ENCODE data around the gene SERPINB1.
"Not testable (repeated sequence)": the region's sequence is repeated elsewhere in the genome, so short reads cannot be mapped to it uniquely, and the experiment has no call there.

SERPINB1 gene

DNA sequence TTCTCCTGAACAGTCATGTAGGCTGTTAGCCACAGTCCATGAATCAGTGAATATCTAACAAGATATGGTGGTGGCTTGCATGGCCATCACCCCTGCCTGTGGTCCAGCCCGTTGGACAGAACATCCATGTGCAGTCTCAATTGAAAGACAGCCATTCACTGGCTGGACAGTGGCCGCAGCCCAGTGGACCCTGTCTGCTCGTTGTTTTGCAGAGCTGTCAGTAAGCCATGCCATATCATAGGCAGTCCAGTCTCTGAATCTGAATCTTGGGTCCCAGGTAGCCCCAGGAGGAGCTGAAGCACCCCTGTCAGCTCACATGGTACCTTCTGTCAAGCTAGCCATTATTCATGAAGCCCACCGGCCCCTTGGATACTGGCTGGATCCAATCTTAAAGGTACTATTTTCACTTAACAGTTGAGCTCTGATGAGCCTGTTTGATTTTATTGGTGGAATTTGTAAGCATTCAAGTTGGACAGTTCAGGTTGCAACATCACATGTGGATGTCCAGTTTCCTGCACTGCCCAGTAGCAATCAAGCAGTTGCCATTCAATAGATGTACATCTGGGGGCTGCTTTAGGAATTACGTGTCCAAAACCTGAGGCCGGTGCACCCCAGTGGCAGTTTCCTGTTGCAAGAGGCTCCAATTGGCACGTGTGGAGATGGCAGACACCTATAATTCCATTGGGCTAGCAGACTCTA is 37.8 kb downstream of the SERPINB1 start:
- in situ Hi-C loops (cut with MboI; ENCODE audit: low pct_unique_long_range_greater_than_20kb, low sequenced_read_pairs, unreplicated experiment) = no loop called here

DNA sequence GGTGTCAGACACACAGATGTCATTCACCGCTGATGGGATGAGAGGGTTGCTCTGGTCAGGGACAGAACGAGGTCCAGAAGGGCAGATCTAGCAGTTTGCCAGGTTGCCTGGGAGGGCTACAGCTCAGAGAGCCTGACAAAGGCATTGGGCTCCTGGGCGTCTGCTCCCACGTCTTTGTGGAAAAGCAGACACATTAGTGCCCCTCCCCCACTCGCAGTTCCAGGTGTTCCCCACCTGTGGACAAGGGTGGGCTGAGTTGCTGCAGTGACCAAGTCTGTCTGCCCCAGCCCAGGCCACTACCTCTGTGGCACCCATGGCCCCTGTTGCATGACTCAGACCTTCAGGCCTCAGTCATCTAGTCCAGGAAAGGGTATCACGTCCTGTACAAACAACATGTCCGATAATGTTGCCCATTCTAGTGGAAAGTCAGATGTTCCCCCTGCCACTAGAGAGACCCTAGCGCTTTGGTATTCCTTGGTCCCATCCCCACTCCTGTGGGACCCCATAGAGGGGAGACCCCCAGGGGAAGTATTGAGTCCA is 39.1 kb downstream of the SERPINB1 start:
- no peak for DNase-seq (ENCODE audit: low spot score)
- in situ Hi-C loops (cut with MboI; ENCODE audit: low pct_unique_long_range_greater_than_20kb, low sequenced_read_pairs, unreplicated experiment) = no loop called here
- TF ChIP-seq, protein P1, sequence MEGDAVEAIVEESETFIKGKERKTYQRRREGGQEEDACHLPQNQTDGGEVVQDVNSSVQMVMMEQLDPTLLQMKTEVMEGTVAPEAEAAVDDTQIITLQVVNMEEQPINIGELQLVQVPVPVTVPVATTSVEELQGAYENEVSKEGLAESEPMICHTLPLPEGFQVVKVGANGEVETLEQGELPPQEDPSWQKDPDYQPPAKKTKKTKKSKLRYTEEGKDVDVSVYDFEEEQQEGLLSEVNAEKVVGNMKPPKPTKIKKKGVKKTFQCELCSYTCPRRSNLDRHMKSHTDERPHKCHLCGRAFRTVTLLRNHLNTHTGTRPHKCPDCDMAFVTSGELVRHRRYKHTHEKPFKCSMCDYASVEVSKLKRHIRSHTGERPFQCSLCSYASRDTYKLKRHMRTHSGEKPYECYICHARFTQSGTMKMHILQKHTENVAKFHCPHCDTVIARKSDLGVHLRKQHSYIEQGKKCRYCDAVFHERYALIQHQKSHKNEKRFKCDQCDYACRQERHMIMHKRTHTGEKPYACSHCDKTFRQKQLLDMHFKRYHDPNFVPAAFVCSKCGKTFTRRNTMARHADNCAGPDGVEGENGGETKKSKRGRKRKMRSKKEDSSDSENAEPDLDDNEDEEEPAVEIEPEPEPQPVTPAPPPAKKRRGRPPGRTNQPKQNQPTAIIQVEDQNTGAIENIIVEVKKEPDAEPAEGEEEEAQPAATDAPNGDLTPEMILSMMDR (IDR thresholded peaks at IDR 0.05; ENCODE audit: extremely low read depth, insufficient read depth, missing control alignments) = no peak

More for the DNA sequence above, 37.8 kb downstream of the SERPINB1 start:
- no peak for DNase-seq (ENCODE audit: low spot score)
- TF ChIP-seq, protein P1 (IDR thresholded peaks at IDR 0.05; ENCODE audit: extremely low read depth, insufficient read depth, missing control alignments) = no peak

DNA sequence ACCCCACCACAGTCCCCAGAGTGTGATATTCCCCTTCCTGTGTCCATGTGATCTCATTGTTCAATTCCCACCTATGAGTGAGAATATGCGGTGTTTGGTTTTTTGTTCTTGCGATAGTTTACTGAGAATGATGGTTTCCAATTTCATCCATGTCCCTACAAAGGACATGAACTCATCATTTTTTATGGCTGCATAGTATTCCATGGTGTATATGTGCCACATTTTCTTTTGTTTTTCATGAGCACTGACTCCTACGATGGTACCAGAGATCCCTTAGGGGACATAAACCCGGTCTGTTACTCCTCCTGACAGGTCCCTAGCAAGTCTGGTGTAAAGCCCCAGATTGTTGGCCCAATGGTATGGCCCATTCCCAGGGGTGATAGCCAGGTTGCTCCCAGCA is 40.0 kb downstream of the SERPINB1 start:
- in situ Hi-C loops (cut with MboI; ENCODE audit: low pct_unique_long_range_greater_than_20kb, low sequenced_read_pairs, unreplicated experiment); DNase-seq (ENCODE audit: low spot score): not testable (repeated sequence)

DNA sequence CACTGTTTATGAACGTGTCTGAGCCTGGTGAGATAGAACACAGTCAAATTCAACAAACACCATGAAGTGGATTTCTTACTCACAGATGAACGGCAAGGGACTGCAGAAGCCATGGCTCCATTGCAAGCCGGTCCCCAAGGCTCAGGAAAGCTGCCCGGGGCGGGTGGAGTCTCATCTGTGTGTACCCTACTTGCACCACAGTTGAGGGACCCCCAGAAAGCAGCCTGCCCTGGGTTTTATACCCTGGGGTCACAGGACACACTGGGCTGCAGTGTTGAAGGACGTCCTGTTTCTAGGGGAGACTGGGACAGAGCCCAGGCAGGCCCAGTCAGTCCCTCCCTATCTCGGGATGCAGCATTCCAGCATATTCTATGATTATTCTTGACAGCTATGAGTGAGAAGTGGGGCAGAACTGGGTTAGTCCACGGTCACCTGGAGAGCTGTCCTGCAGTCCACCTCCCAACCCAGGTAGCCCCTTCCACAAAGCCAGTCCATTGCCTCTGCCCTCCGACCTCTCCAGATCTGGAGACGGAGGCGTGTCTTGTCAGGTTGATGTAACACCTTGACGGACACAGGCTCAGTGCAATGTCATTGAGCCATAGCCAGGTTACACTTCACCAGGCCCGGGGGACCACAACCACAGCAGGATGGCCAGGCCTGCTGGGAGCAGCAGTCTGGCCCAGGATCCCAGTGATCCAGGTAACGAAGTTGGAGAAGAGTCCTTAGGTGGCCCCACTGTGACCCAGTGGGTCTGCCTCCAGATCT is 40.9 kb downstream of the SERPINB1 start:
- no peak for DNase-seq (ENCODE audit: low spot score)
- TF ChIP-seq, protein P1 (IDR thresholded peaks at IDR 0.05; ENCODE audit: extremely low read depth, insufficient read depth, missing control alignments) = no peak
- in situ Hi-C loops (cut with MboI; ENCODE audit: low pct_unique_long_range_greater_than_20kb, low sequenced_read_pairs, unreplicated experiment) = no loop called here

DNA sequence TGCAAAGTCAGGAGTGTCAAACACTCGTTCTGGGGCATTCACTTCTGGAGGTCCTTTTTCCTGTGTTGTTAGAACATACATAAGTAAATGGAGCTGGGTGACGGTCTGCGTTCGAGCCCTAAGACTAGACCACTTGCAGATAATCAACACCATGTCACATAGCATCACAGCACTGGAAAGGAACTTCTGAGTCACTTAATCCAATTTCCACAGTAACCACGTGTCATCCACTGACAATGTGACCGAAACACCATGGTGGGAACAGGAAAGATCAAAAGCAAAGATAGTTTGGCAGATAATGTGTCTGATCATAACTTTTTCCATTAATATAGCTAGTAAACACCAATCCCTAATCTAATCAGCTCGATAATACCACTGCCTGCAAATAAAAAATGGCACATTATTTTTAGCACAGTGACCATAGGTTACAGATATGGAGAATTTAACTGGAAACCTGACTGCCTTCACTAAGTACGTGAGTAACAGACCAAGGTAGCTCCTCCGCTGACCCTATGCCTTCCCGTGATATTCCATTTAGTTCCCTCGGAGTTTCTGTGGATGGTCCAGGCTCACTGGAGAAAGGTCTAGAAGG is 41.6 kb downstream of the SERPINB1 start:
- DNase-seq (ENCODE audit: low spot score) = no peak
- in situ Hi-C loops (cut with MboI; ENCODE audit: low pct_unique_long_range_greater_than_20kb, low sequenced_read_pairs, unreplicated experiment) = no loop called here
- TF ChIP-seq, protein P1 (IDR thresholded peaks at IDR 0.05; ENCODE audit: extremely low read depth, insufficient read depth, missing control alignments) = no peak

DNA sequence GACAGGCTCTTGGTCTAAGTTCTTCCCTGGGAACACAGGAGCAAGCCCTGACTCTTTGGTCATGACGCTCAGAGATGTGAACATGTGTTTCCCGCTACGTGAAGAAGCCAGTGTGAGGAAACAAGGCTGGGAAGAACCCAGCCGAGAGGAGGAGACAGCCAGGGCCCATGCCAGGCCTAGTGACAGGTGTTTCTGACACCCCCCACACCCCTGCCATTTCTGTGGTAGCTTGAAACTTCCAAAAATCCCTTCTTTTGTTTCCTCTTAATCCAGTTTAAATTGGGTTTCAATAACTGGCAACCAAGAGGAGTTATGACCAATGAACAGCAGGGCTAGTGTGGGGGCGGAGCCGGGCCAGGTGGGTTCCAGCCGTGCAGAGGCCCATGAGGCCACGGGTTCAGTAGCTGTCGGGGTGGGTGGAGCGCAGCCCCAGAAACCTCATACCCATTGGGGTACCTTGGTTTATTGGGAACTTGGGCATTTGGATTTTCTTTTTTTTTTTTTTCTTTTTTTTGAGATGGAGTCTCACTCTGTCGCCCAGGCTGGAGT is 43.0 kb downstream of the SERPINB1 start:
- no peak for DNase-seq (ENCODE audit: low spot score)
- TF ChIP-seq, protein P1 (IDR thresholded peaks at IDR 0.05; ENCODE audit: extremely low read depth, insufficient read depth, missing control alignments) = no peak
- in situ Hi-C loops (cut with MboI; ENCODE audit: low pct_unique_long_range_greater_than_20kb, low sequenced_read_pairs, unreplicated experiment) = no loop called here

Measured in GM13977 (cell line).